COR-L47 (cell line): ENCODE results near the gene GMCL2.

Source experiments
- DNase-seq: peaks from one replicate; lab custom pipeline; 2025; lab: John Stamatoyannopoulos, UW

Gene GMCL2

DNA sequence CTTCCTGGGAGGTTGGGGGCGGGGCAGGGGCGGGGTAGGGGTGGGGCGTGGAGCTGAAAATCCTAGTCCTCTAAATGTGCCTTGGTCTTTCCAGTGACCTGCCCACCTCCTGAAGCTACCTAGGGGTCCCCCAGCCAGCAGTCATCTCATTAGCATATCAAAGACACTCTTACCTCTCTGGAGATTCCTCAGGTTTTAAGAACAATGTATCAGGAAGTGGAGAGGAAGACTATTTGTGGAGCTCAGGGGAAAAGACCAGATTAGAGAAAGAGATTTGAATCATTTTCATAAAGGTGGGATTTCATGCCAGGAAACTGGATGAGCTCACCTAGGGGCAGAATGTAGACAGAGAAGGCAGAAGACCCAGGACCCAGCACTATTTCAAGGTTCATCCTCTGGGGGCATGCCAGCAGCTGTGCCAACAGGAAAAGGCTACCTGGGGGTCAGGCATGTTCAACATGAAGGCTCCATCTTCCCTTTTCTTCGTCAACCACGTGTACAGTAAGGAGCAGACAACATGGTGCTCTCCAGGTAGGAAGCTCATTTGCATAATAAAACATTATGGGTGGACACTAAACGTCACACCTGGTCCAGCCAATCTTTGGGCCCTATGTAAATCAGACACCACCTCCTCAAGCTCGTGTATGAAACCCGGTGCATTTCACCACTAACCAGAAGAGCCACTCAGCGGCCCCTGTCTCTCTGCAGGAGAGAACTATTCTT lies 6.9 kb downstream of the GMCL2 start:
- no peak for DNase-seq

DNA sequence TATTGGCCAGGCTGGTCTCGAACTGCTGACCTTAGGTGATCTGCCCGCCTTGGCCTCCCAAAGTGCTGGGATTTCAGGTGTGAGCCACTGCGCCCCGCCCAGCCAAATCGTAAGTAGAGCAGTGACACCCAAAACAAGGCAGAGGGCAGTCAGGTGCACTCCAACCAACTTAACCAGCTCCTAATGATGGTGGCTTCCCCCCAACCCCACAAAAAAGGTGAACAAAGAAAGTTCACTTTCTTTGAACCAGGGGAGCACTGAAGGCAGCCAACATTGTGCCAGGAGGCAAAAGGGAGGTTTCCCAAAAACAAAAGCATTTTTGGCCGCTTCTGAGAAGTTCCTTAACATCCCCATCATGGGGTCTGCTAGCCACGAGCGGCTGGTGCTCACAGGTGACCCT lies 9.6 kb downstream of the GMCL2 start:
- no peak for DNase-seq

DNA sequence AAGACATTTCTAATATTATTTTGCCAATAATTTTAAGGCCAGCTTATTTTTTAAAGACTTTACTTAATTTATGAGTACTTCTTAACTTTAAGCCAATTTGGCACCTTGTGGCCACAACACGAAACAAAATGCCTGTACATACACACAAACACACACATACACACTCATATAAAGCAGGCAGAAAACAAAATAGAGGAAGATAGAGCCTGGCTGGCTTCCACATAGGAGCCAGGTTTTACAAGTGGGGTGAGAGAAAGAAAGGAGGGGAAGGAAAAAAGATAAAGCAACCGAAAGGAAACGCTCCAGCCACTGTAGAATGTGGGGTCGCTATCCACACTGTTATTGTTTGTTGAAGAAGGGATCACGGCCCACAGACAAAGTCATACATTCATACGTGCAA lies 10.4 kb downstream of the GMCL2 start:
- DNase-seq = no peak

DNA sequence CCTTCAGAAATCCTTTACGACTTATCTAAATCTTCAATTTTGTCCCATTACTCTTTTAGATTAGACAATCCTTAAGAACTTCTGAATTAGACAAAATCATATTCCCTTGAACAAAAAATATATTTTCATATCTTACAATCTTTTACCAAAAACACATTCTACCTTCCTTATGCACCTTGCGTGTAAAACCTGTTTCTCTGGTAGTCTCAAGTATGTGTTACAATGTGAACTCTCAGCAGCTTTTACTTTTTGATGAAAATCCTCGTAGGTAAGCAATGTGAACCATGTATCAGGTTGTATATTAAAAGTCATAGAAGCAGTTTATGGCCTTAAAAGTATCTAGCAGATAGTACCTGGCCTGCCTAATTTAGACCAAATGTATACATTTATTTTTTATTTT lies 12.7 kb downstream of the GMCL2 start:
- no peak for DNase-seq

- no peak for DNase-seq
Measured at GRCh38 chr5:178170455-178170854, 16.7 kb downstream of the GMCL2 start.

- no peak for DNase-seq
Measured at GRCh38 chr5:178165581-178165980, 21.6 kb downstream of the GMCL2 start.

GRCh38 chr5:178163772-178164735 lies 23.1 kb downstream of the GMCL2 start:
- DNase-seq = peak; percentile 89

- no peak for DNase-seq
Measured at GRCh38 chr5:178162481-178162880, 24.7 kb downstream of the GMCL2 start.

DNA sequence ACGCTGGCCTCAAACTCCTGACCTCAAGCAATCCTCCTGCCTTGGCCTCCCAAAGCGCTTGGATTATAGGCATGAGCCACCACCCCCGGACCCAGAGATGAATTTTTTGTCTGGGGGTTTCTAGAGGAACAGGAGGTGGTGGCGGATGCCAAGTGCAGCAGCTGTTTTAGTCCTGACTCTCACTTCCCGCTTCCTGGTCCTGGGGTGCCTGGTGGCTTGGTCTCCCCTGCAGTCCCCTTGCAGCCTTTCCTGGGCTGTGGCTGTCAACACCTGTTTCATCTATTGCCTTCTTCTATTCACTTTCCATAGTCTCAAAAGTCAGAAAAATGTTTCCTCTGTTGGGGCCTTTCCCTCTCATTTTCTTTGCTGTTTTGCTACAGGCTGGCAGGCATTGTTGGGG lies 27.0 kb downstream of the GMCL2 start:
- DNase-seq = no peak

DNA sequence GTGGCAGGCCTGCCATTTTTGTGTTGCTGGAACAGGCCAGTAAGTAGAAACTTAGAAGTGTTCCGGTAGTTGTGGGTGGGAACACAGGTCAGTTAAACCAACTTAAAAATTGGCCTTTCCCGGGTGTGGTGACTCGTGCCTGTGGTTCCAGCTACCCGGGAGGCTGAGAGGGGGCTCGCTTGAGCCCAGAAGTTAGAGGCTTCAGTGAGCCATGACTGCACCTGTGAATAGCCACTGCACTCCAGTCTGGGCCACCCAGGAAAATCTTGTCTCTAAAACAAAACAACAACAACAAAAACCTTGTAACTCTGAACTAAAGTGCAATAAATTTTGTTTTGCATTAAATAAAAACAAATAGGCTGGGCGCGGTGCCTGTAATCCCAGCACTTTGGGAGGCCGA lies 32.1 kb downstream of the GMCL2 start:
- no peak for DNase-seq

DNA sequence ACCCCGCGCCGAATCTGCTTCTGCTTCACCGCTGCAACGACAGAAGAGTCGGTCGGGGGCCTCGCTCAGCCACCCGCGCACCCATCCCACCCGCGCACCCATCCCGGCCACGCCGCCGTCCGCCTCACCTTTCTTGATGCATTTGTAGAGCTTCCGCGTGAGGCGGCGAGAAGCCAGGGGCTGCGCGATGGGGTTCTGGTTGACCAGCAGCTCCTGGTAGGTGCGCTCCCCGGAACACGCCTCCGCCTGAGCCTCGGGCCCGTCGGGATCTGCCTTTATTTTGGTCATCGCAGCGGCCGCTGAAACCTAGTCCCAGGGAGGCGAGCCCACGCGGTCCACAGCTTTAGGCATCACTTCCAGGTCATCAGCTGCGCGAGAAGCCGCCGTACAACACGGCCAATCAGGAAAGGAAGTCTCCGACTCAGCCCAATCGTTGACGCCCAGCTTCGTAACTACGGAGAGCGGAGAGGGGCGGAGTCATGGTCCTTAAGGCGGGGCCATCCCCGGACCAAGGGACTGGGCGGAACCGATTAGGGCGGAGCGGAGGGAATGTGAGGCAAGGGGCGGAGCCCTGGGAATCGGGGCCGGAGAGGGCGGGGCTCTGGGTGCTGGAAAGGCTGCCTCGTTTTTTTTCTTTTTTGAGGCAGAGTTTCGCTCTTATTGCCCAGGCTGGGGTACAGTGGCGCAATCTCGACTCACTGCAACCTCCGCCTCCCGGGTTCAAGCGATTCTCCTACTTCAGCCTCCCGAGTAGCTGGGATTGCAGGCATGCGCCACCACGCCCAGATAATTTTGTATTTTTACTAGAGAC lies 33.4 kb downstream of the GMCL2 start, which contains the start of gene NHP2:
TSS of gene NHP2 (minus strand) at position 356 of the 811 bp plus-strand sequence. CDS start at position 288, 68 bp downstream.
- DNase-seq = peak; percentile 98

- no peak for DNase-seq
Measured at GRCh38 chr5:178152491-178153444, 34.4 kb downstream of the GMCL2 start.

- DNase-seq = no peak
Measured at GRCh38 chr5:178150977-178151734, 36.0 kb downstream of the GMCL2 start.

- no peak for DNase-seq
Measured at GRCh38 chr5:178149199-178149932, 37.8 kb downstream of the GMCL2 start.

- DNase-seq = no peak
Measured at GRCh38 chr5:178147406-178147805, 39.8 kb downstream of the GMCL2 start.

DNA sequence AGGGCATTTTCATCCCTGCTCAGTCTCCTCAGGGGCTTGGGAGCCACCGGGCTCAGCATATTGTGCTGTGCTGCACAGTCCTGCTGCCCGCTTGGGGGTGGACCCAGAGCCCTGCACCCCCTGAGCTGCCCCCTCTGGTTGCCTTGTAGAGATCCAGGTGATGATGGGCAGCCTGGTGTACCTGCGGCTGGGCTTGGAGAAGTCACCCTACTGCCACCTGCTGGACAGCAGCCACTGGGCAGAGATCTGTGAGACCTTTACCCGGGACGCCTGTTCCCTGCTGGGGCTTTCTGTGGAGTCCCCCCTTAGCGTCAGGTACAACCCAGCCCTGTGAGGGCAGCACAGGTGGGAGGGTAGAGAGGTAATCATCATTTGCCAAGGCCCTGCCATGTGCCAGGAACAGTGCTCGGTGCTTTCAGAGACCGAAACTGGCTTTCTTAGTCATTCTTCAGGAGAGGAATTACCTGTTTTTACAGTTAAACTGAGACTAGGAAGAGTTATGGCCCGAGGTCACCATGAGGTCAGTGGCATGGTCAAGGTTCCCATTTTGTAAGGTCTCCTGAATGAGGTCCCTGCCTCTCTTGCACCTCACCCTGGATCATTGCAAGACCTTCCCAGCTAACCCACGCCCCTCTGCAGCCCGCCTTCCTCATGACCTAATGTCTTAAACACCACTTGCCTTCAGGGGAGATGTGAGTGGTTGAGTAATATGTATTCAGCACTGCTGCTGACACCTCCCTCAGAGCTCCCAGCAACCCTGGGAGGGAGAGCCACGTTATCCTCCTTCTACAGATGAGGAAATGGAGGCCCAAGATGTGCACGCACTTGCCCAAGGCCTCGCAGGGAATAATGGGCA lies 41.0 kb downstream of the GMCL2 start:
- DNase-seq = peak; percentile 73

DNA sequence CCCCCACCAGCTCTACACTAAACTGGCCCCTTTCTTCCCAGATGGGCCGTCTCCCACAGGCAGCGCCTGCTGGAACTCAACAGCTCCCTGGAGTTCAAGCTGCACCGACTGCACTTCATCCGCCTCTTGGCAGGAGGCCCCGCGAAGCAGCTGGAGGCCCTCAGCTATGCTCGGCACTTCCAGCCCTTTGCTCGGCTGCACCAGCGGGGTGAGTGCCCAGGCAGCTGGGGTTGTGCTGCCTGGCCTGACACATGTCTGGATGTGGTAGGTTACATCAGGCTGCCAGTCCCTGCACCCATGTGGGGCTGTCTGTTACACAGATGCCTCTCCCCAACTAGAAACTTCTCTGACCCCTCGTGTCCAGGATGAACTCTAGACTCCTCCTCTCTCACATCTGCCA lies 43.3 kb downstream of the GMCL2 start:
- DNase-seq = no peak

DNA sequence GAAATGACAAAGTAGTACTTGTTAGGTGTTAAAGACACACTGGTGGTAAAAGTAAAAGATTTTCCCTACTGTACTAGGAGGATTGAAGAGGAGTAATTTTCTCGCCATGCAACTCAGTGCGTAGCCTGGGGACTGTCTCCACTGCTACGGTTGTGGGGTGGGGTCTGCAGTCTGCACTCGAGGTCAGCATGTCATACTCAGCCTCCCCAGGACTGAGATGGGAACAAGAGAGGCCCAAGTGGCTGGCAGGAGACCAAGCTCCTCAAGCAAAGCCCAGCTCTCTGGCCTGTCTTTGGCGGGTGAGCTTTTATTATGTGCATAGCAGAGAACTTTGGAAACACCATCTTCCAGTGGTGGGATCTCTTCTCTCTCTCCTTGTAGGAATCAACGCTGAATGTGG lies 43.9 kb downstream of the GMCL2 start:
- DNase-seq = no peak

- no peak for DNase-seq
Measured at GRCh38 chr5:178142642-178143041, 44.5 kb downstream of the GMCL2 start.
